SK-N-SH treated with all-trans-retinoic acid at 6 μM for 48 hours (cell line): Measurements from ENCODE around the gene FOLR2.
"Not testable (repeated sequence)": the region's sequence is repeated elsewhere in the genome, so short reads cannot be mapped to it uniquely, and the experiment has no call there.

Experiments used
- ATAC-seq: fragments of 200-7000 bp; cut with Tn5 transposase; 3 replicates; pipeline ENCODE4 v1.9.1; 2020; ENCODE audit warnings: mild to moderate bottlenecking, moderate library complexity
- ARNTL ChIP-seq: fragments of 450-650 bp; formaldehyde crosslinking; IDR thresholded peaks from 2 replicates; pipeline ENCODE4 v1.5.0; 2020; ENCODE audit warnings: low read depth, mild to moderate bottlenecking, moderate library complexity, borderline replicate concordance
- CREB5 ChIP-seq: fragments of 250-450 bp; sonication (Bioruptor Pico); IDR thresholded peaks from 2 replicates; pipeline ENCODE4 v1.5.1; 2020; ENCODE audit warnings: low read depth, mild to moderate bottlenecking, moderate library complexity
- CSDC2 ChIP-seq: fragments of 250-450 bp; sonication (Bioruptor Pico); IDR thresholded peaks from 2 replicates; pipeline ENCODE4 v1.5.0; 2020; ENCODE audit warnings: mild to moderate bottlenecking, moderate library complexity
- ESRRG ChIP-seq: fragments of 250-450 bp; sonication (Bioruptor Pico); IDR thresholded peaks from 2 replicates; pipeline ENCODE4 v1.6.1; 2021; ENCODE audit warnings: mild to moderate bottlenecking
- GLIS3 ChIP-seq: fragments of 250-450 bp; sonication (Bioruptor Pico); IDR thresholded peaks from 2 replicates; pipeline ENCODE4 v1.5.0; 2020; ENCODE audit warnings: mild to moderate bottlenecking, moderate library complexity
- ISL1 ChIP-seq: fragments of 250-450 bp; sonication (Bioruptor Pico); IDR thresholded peaks from 2 replicates; pipeline ENCODE4 v2.1.2; 2022; ENCODE audit warnings: mild to moderate bottlenecking, moderate library complexity
- PPARA ChIP-seq: fragments of 250-450 bp; sonication (Bioruptor Pico); IDR thresholded peaks from 2 replicates; pipeline ENCODE4 v1.5.0; 2020; ENCODE audit warnings: mild to moderate bottlenecking, borderline replicate concordance
- RARB ChIP-seq: fragments of 250-450 bp; sonication (Bioruptor Pico); IDR thresholded peaks from 2 replicates; pipeline ENCODE4 v1.8.0; 2021; ENCODE audit warnings: mild to moderate bottlenecking, moderate library complexity
- SNAI2 ChIP-seq: fragments of 250-450 bp; sonication (Bioruptor Pico); IDR thresholded peaks from 2 replicates; pipeline ENCODE4 v1.5.0; 2020; ENCODE audit warnings: mild to moderate bottlenecking, moderate library complexity
- TCF4 ChIP-seq: fragments of 250-450 bp; sonication (Bioruptor Pico); IDR thresholded peaks from 2 replicates; pipeline ENCODE4 v1.8.0; 2021; ENCODE audit warnings: mild to moderate bottlenecking, moderate library complexity, borderline replicate concordance
- TOX ChIP-seq: fragments of 250-450 bp; sonication (Bioruptor Pico); IDR thresholded peaks from 2 replicates; pipeline ENCODE4 v1.8.0; 2021; ENCODE audit warnings: mild to moderate bottlenecking, moderate library complexity, borderline replicate concordance
- ZC3H10 ChIP-seq: fragments of 250-450 bp; sonication (Bioruptor Pico); IDR thresholded peaks from 2 replicates; pipeline ENCODE4 v1.5.1; 2021; ENCODE audit warnings: mild to moderate bottlenecking, moderate library complexity
- ZFP3 ChIP-seq: fragments of 250-450 bp; sonication (Bioruptor Pico); IDR thresholded peaks from 2 replicates; pipeline ENCODE4 v1.5.0; 2020; ENCODE audit warnings: mild to moderate bottlenecking, moderate library complexity
- ZFP30 ChIP-seq: fragments of 450-650 bp; formaldehyde crosslinking; IDR thresholded peaks from 2 replicates; pipeline ENCODE4 v1.5.0; 2022; ENCODE audit warnings: mild to moderate bottlenecking, moderate library complexity
- ZNF565 ChIP-seq: fragments of 450-650 bp; formaldehyde crosslinking; conservative IDR thresholded peaks from 2 replicates; pipeline ENCODE4 v1.5.0; 2020; ENCODE audit warnings: low read depth, mild to moderate bottlenecking, moderate library complexity
- ZNF70 ChIP-seq: fragments of 450-650 bp; formaldehyde crosslinking; IDR thresholded peaks from 2 replicates; pipeline ENCODE4 v1.5.0; 2020; ENCODE audit warnings: mild to moderate bottlenecking, moderate library complexity
- TF ChIP-seq, protein P1 (sequence below): fragments of 250-450 bp; sonication (Bioruptor Pico); IDR thresholded peaks from 2 replicates; pipeline ENCODE4 v1.8.0; 2021; ENCODE audit warnings: low read depth, mild to moderate bottlenecking, moderate library complexity, borderline replicate concordance
- TF ChIP-seq, protein P2 (sequence below): fragments of 250-450 bp; sonication (Bioruptor Pico); IDR thresholded peaks from 2 replicates; pipeline ENCODE4 v1.5.0; 2020; ENCODE audit warnings: mild to moderate bottlenecking, moderate library complexity
- TF ChIP-seq, protein P3 (sequence below): fragments of 250-450 bp; sonication (Bioruptor Pico); IDR thresholded peaks from 2 replicates; pipeline ENCODE4 v1.5.1; 2021; ENCODE audit warnings: mild to moderate bottlenecking, moderate library complexity

FOLR2 gene

GRCh38 chr11:72203163-72203562 is 13.4 kb upstream of the FOLR2 start:
- no peak for ATAC-seq
- TF ChIP-seq ZNF70 (CRISPR knock-in tag) (no peak), GLIS3 (no peak), PPARA (CRISPR knock-in tag) (no peak), RARB (CRISPR knock-in tag) (no peak), ARNTL (CRISPR knock-in tag) (no peak), ESRRG (CRISPR knock-in tag) (no peak), ISL1 (no peak), TCF4 (CRISPR knock-in tag) (no peak)
- TF ChIP-seq, protein P1, sequence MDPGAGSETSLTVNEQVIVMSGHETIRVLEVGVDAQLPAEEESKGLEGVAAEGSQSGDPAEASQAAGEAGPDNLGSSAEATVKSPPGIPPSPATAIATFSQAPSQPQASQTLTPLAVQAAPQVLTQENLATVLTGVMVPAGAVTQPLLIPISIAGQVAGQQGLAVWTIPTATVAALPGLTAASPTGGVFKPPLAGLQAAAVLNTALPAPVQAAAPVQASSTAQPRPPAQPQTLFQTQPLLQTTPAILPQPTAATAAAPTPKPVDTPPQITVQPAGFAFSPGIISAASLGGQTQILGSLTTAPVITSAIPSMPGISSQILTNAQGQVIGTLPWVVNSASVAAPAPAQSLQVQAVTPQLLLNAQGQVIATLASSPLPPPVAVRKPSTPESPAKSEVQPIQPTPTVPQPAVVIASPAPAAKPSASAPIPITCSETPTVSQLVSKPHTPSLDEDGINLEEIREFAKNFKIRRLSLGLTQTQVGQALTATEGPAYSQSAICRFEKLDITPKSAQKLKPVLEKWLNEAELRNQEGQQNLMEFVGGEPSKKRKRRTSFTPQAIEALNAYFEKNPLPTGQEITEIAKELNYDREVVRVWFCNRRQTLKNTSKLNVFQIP (CRISPR knock-in tag) = no peak
- TF ChIP-seq, protein P2, sequence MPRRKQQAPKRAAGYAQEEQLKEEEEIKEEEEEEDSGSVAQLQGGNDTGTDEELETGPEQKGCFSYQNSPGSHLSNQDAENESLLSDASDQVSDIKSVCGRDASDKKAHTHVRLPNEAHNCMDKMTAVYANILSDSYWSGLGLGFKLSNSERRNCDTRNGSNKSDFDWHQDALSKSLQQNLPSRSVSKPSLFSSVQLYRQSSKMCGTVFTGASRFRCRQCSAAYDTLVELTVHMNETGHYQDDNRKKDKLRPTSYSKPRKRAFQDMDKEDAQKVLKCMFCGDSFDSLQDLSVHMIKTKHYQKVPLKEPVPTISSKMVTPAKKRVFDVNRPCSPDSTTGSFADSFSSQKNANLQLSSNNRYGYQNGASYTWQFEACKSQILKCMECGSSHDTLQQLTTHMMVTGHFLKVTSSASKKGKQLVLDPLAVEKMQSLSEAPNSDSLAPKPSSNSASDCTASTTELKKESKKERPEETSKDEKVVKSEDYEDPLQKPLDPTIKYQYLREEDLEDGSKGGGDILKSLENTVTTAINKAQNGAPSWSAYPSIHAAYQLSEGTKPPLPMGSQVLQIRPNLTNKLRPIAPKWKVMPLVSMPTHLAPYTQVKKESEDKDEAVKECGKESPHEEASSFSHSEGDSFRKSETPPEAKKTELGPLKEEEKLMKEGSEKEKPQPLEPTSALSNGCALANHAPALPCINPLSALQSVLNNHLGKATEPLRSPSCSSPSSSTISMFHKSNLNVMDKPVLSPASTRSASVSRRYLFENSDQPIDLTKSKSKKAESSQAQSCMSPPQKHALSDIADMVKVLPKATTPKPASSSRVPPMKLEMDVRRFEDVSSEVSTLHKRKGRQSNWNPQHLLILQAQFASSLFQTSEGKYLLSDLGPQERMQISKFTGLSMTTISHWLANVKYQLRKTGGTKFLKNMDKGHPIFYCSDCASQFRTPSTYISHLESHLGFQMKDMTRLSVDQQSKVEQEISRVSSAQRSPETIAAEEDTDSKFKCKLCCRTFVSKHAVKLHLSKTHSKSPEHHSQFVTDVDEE (CRISPR knock-in tag) = no peak

DNA sequence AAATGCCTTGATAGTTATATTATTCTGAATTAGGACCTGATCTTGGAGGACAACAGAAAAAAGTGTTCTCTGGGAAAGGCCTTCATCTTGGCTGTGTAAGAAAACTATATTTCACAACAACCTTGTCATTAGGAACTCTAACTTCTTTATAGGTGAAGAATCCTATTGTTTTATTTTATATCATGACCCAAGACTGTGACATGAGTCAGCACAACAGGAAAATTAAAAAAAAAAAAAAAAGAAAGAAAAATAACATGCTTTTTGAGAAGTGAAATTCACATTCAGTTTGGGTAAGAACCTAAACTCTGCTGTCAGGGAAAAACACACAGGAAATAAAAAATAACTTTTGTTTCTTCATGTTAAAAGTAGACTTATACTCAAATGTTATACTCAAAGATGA is 11.7 kb upstream of the FOLR2 start:
- TF ChIP-seq CSDC2 (CRISPR knock-in tag) (no peak), TCF4 (CRISPR knock-in tag) (no peak), TOX (no peak), RARB (CRISPR knock-in tag) (no peak), PPARA (CRISPR knock-in tag) (no peak), ZFP3 (no peak), ZC3H10 (no peak), SNAI2 (no peak), ARNTL (CRISPR knock-in tag) (no peak), ZFP30 (CRISPR knock-in tag) (no peak), ZNF565 (no peak), GLIS3 (no peak), ISL1 (no peak), ESRRG (CRISPR knock-in tag) (no peak), ZNF70 (CRISPR knock-in tag) (no peak)
- TF ChIP-seq, protein P1 (CRISPR knock-in tag) = no peak
- TF ChIP-seq, protein P2 (CRISPR knock-in tag) = no peak
- TF ChIP-seq, protein P3, sequence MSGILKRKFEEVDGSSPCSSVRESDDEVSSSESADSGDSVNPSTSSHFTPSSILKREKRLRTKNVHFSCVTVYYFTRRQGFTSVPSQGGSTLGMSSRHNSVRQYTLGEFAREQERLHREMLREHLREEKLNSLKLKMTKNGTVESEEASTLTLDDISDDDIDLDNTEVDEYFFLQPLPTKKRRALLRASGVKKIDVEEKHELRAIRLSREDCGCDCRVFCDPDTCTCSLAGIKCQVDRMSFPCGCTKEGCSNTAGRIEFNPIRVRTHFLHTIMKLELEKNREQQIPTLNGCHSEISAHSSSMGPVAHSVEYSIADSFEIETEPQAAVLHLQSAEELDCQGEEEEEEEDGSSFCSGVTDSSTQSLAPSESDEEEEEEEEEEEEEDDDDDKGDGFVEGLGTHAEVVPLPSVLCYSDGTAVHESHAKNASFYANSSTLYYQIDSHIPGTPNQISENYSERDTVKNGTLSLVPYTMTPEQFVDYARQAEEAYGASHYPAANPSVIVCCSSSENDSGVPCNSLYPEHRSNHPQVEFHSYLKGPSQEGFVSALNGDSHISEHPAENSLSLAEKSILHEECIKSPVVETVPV (CRISPR knock-in tag) = no peak
- ATAC-seq = no peak

- ATAC-seq = not testable (repeated sequence)
These were observed 9.8 kb upstream of the FOLR2 start for GRCh38 chr11:72206794-72207193.

DNA sequence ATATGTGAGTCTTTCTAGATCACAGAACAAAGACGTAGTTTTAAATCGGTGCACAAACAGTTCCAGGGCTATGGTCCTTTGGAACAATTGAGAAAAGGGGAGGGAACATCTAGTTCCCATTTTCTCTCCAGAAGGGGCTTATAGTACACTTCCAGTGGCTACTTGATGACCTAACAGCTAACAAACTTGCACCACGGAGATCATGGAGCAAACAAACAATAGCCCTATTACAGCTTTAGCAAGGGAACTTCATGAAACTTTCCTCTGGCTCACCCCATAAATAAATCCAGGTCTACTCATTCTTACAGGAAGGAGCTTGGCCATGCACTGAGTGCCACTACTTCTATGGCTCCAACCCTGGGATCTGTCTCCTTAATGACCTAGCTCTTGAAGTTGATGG is 8.3 kb upstream of the FOLR2 start:
- no peak for TF ChIP-seq CREB5 (CRISPR knock-in tag)
- no peak for TF ChIP-seq GLIS3
- no peak for TF ChIP-seq ZNF70 (CRISPR knock-in tag)
- no peak for TF ChIP-seq ESRRG (CRISPR knock-in tag)
- TF ChIP-seq ZNF565 = no peak
- TF ChIP-seq, protein P2 (CRISPR knock-in tag) = no peak
- ATAC-seq = no peak
